ENCODE results near the gene XAGE3.
"Not testable (repeated sequence)": the region's sequence is repeated elsewhere in the genome, so short reads cannot be mapped to it uniquely, and the experiment has no call there.

Gene XAGE3, protein sequence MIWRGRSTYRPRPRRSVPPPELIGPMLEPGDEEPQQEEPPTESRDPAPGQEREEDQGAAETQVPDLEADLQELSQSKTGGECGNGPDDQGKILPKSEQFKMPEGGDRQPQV

GRCh38 chrX:52867610-52868348, at the start of gene XAGE3:
TSS of gene XAGE3 (minus strand) at chrX:52868083. CDS start at chrX:52867133, 950 bp downstream.
- no peak for DNase-seq

GRCh38 chrX:52914704-52915103, 46.8 kb upstream of the XAGE3 start:
- DNase-seq, result not testable (repeated sequence)

DNA sequence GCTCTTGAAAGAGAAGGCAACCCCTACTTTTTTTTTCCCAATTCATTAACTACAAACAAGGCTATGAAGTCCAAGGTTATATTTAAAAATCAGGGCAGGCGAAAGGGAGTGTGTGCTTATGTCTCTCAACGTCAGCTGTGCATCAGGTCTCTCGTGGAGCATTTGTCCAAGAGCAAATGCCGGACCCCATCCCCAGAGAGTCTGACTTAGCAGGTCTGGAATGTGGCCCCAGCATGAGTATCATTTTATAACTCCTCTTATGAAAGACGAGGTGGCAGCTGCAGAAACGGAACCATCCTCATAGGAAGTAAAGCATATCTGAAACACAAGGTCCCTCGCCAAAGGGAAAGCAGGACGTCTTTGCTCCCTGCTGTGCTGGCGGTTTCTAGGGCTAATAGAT, 45.8 kb upstream of the XAGE3 start:
- not testable (repeated sequence) for DNase-seq

DNA sequence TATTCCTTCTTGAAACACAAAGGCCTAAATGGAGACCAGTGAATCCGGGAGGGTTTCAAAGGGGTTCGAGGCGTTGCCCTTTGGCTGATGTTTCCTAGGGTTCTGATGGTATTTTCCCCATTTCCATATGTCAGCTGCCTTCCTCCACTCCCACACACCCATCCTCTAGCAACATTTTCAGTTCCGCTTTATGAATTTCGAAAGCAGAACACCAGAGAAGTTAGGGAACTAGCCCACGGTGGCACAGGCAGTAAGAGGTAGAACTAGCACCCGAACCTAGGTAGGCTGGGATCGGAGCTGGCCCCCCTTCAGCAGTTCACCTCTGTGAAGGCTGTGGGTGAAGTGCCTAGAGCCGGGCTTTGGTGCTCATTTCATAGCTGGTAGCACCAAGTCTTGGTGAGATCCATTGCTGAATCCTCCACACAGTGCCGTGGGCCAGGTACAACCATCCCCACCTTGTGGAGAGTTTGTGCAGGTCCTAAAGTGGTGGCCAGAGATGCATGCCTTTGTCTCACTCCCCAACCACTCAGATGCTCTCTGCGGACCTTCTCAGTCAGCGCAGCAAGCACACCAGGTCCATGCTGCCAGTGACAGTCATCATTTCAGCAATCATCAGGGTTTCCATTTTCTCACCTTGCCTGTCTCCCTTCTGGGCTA, 41.6 kb upstream of the XAGE3 start:
- DNase-seq, result not testable (repeated sequence)

GRCh38 chrX:52907900-52908299, 40.0 kb upstream of the XAGE3 start:
- not testable (repeated sequence) for DNase-seq

GRCh38 chrX:52907137-52907536, 39.3 kb upstream of the XAGE3 start:
- DNase-seq, result not testable (repeated sequence)

GRCh38 chrX:52906072-52906471, 38.2 kb upstream of the XAGE3 start:
- not testable (repeated sequence) for DNase-seq

GRCh38 chrX:52905531-52905930, 37.6 kb upstream of the XAGE3 start:
- DNase-seq, result not testable (repeated sequence)

- DNase-seq, result not testable (repeated sequence)
Observed at GRCh38 chrX:52896855-52897709, 29.2 kb upstream of the XAGE3 start, which contains the start of gene FAM156B. TSS of gene FAM156B (plus strand) at chrX:52897330. CDS start at chrX:52907226, 9,896 bp downstream.

GRCh38 chrX:52896438-52896837, 28.6 kb upstream of the XAGE3 start:
- not testable (repeated sequence) for DNase-seq

- DNase-seq, result not testable (repeated sequence)
Observed at GRCh38 chrX:52888090-52888489, 20.2 kb upstream of the XAGE3 start.

- DNase-seq, result not testable (repeated sequence)
Observed at GRCh38 chrX:52887459-52887858, 19.6 kb upstream of the XAGE3 start.

DNA sequence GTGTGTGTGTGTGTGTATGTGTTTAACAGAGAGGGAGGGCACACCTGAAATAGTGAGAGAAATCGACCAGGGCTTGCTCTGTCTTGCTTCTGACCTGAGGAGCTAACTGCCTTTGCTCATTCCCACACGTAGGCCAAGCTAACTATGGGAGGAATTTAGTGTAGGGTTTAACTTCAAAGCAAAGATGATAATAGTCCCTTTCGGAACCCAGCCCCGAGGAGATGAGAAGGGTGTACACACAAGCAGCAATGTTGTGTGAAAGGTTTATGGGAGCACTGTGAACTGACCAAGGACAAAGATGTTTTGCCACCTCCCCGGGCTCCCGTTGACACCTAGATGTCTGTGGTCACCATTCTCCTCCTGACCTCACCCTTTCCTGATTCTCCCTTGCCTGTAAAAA, 8.5 kb upstream of the XAGE3 start:
- not testable (repeated sequence) for DNase-seq

- not testable (repeated sequence) for DNase-seq
Observed at GRCh38 chrX:52875436-52875835, 7.6 kb upstream of the XAGE3 start.

DNA sequence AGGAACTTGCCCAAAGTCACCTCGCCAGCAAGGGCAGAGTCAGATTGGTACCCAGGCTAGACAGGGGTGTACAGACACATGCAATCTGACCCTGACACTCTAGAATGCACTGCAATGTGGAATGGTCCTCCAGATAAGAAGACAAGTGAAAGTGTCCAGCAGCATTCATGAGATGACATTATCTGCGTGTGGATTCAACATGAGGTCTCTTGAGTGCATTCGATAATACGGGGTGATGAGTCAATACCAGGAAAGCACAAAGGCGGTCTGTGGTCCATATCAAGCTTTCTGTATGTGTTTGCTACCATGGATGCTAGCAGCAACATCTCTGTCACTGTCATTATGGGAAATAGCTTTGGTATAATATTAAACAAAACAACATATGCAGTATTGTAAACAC, 6.8 kb upstream of the XAGE3 start:
- no peak for DNase-seq

- DNase-seq, result not testable (repeated sequence)
Observed at GRCh38 chrX:52873825-52874224, 5.9 kb upstream of the XAGE3 start.

DNA sequence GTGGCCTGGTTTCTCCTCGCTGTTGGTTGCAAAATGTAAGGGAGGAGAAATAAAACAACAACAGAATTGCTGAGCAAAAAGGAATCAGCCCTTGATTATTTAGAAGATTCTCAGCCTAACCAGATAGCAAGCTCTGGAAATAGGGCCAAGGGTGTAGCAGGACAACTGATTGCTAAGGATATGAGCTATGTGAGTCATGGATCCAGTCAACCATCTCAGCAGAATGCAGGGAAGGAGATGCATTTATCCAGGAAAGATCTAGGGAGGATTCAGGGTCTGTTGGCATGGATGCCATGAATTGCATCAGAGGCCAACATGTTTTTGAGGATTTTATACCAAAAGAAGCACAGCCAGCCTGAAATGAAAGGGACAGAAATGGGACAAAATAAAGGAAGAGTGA, 2.2 kb upstream of the XAGE3 start:
- no peak for DNase-seq

DNA sequence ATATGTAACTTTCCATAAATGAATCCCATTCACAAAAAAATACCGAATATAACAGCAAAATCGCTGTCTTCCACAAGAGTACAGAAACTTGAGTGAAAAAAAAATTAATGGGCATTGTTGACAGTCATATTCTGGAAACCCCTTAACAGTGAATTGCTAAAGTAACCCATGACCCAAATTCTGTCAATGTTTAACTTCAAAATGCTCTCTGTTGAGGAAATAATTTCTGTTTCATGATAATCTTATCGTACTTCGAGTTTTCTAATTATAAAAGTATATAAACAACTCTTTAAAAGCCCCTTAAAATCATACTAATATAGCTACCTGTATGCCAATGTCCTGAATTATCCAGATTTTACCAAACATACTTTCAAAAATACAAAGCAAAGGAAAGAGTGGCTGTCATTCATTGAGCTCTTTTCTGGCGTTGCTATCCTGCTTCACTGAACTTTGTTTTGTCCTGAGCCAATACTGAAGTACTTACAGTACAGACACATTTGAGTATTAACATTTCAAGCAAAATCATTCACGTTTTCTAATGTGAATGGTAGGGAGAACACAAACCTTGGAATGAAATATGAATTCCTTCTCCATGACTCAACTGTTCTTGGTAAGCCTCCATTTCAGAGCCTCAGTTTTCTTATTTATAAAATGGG, 2.4 kb downstream of the XAGE3 start:
- DNase-seq, result no peak

GRCh38 chrX:52856991-52857525, 10.8 kb downstream of the XAGE3 start:
- DNase-seq, result not testable (repeated sequence)

DNA sequence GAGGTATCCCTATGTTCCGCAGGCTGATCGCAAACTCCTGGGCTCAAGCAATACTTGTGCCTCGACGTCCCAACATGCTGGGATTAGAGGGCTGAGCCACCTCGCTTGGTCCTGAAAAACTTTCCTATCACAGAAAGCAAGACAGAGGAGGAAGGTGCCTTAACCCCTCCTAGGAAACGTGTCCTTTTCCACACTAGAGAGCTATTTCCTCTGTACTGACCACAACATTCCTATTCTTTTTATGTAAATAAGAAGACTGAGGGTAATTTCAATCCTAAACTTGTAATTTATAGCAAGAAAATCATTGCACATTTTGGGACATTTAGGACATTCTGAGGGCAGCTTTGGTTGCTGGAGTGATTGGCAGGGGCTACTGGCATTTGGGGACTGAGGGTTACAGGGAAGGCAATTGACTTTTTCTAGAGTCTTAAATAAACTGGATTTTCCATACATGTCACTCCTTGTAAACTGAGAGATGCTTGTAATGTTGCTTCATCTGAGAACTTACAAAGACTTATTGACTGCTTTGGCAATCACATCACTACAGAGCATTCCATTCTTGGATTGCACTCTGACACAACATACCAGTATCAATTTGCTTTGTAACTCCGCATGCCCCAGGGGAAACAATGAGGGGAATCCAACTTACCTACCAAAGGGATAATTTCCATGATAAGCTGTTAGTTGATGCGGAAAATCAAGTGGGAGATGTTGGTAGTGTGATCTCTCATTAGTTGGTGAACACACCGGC, 15.6 kb downstream of the XAGE3 start:
- no peak for DNase-seq

GRCh38 chrX:52843619-52844018, 24.3 kb downstream of the XAGE3 start:
- DNase-seq, result not testable (repeated sequence)

Data from KG1 (cell line).